ENCODE data around the gene IRF4. TPM values are rescaled to one million over a fixed set of nuclear protein-coding genes. Genes with fewer than 3 reads are reported as not detected.

IRF4 gene
- total and polyA plus RNA-seq, 10 donors: 8.7 to 91.3 (median 46.3) TPM

DNA sequence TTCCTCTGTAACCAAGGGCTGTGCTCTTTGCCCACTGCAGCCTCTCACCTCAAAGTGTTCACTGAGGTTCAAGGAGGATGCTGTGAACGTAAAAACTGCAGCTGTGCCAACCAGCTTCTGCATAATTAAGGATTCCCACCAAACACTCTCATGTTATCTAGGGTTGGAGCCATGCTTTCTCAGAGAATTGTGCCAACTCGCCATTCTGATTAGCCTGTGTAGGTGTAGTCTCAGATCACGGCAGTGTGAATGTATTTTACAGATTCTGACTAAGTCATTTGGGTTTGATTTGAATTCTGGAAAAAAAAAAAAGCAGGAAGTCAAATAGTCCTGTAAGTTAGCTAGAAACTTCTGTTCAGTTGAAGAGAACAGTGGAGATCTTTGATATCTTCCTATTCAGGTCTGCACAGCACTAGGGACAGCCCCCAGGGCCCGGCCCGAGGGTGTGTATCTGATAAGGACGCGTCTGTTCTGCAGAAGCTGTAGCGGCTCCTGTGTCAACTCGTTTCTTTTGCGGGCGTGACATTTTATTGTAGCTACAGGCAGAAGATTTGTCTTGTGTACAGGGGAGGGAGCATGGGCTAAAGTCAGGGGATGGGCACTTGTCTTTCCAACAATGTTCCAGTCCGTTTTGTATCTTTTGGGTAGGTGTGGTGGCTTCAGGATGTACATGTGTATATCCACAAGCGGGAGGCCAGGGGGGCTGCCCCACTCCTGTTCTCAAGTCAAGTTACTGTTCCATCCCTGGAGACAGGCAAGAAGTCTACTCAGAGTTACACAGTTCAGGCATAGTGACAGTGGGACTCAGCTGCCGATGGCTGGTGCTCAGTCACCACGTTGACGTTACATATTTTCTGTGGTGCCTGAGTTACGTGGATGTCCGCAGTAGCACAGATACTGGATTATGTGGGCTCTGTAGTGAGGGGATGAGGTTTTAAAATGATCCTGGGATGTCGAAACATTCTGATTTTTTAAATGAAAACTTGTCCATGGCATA, 12.4 kb downstream of the IRF4 start:
- Histone ChIP-seq H3K4me3 (peak overlapping the region in 1 of 8 donors; percentile 18), H3K27ac (peak overlapping the region in 6 of 8 donors; percentile 21 to 74 (median 40)), H3K9me3 (no peaks in the 10 kb centered on the region), H3K27me3 (replicated peaks in 1 of 7) (no peaks in the 10 kb centered on the region), H3K36me3 (peaks cover 0 to 80% (median 9%) of the 10 kb centered on the region in 6 donors), H3K4me1 (peaks cover 0 to 79% (median 36%) of the 10 kb centered on the region in 6 donors)
- 67 to 76% (median 69%) methylated on average over 19 of the region's 19 CpGs for WGBS, 5 donors
- intact Hi-C loops (cut with DNase I; ENCODE audit: low total_unique reads): no loop called here
- TF ChIP-seq POLR2A (IDR thresholded peaks at IDR 0.05) (no peak), POLR2AphosphoS5 (IDR thresholded peaks at IDR 0.05) (no peak)
- TF ChIP-seq, protein P1, sequence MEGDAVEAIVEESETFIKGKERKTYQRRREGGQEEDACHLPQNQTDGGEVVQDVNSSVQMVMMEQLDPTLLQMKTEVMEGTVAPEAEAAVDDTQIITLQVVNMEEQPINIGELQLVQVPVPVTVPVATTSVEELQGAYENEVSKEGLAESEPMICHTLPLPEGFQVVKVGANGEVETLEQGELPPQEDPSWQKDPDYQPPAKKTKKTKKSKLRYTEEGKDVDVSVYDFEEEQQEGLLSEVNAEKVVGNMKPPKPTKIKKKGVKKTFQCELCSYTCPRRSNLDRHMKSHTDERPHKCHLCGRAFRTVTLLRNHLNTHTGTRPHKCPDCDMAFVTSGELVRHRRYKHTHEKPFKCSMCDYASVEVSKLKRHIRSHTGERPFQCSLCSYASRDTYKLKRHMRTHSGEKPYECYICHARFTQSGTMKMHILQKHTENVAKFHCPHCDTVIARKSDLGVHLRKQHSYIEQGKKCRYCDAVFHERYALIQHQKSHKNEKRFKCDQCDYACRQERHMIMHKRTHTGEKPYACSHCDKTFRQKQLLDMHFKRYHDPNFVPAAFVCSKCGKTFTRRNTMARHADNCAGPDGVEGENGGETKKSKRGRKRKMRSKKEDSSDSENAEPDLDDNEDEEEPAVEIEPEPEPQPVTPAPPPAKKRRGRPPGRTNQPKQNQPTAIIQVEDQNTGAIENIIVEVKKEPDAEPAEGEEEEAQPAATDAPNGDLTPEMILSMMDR (IDR thresholded peaks at IDR 0.05 in 8 of 11, conservative IDR thresholded peaks at IDR 0.05 in 3 of 11): no peak
- DNase-seq: peak; percentile 75

DNA sequence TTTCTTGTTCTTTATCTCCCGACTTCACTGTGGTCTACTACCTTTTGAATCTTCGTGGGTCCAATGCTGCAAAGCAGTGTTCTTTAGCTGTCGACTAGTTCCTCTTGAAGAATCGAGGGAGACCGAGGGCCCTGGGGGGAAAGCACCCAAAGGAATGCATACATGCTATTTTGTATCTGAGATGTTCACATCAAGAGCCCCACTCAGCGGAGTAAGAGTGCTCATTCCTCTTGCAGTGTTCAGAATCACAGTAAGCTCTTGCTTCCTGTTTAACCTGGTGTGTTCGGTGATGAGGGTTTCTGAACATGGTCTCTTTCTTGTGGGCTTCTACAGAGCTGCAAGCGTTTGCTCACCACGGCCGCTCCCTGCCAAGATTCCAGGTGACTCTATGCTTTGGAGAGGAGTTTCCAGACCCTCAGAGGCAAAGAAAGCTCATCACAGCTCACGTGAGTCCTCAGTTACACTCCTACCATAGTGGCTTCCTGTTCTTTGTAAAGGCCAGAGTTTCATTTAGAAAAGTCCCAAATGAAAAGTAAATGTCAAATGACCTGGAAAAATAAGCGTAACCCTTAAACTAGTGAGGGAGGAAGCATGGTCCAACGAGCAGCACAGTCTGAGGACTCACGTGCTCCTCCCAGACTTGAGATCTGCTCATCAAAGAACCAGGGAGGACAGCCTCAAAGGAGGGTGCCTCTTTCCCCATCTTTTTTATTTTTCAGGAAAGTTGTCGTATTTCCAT, 13.3 kb downstream of the IRF4 start:
- peaks cover 0 to 74% (median 28%) of the 10 kb centered on the region in 6 donors for H3K4me1 ChIP-seq
- H3K4me3 ChIP-seq: peak overlapping the region in 1 of 8 donors; percentile 18
- 55 to 77% (median 71%) methylated on average over 15 of the region's 15 CpGs for WGBS, 5 donors
- TF ChIP-seq POLR2A (IDR thresholded peaks at IDR 0.05) (no peak), POLR2AphosphoS5 (IDR thresholded peaks at IDR 0.05) (peak in 1 of 3 donors; percentile 4)
- TF ChIP-seq, protein P1 (IDR thresholded peaks at IDR 0.05 in 8 of 11, conservative IDR thresholded peaks at IDR 0.05 in 3 of 11): no peak
- DNase-seq: no peak
- H3K27me3 ChIP-seq (replicated peaks in 1 of 7): no peaks in the 10 kb centered on the region
- H3K36me3 ChIP-seq: peaks cover 0 to 86% (median 9%) of the 10 kb centered on the region in 6 donors
- intact Hi-C loops (cut with DNase I; ENCODE audit: low total_unique reads): no loop called here
- no peaks in the 10 kb centered on the region for H3K9me3 ChIP-seq
- peak overlapping the region in 7 of 8 donors; percentile 11 to 74 (median 31) for H3K27ac ChIP-seq

DNA sequence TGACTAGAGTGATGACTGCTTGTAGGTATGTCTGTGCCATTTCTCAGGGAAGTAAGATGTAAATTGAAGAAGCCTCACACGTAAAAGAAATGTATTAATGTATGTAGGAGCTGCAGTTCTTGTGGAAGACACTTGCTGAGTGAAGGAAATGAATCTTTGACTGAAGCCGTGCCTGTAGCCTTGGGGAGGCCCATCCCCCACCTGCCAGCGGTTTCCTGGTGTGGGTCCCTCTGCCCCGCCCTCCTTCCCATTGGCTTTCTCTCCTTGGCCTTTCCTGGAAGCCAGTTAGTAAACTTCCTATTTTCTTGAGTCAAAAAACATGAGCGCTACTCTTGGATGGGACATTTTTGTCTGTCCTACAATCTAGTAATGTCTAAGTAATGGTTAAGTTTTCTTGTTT, 16.6 kb downstream of the IRF4 start:
- Histone ChIP-seq H3K27me3 (replicated peaks in 1 of 7) (no peaks in the 10 kb centered on the region), H3K36me3 (peaks cover 0 to 87% (median 4%) of the 10 kb centered on the region in 6 donors), H3K4me3 (no peak overlapping the region), H3K4me1 (peaks cover 0 to 43% (median 19%) of the 10 kb centered on the region in 6 donors), H3K9me3 (no peaks in the 10 kb centered on the region), H3K27ac (peak overlapping the region in 1 of 8 donors; percentile 47)
- DNase-seq: no peak
- WGBS, 5 donors: 41 to 58% (median 44%) methylated on average over 5 of the region's 5 CpGs
- intact Hi-C loops (cut with DNase I; ENCODE audit: low total_unique reads): no loop called here
- TF ChIP-seq POLR2AphosphoS5 (IDR thresholded peaks at IDR 0.05): no peak
- TF ChIP-seq, protein P1 (IDR thresholded peaks at IDR 0.05 in 8 of 11, conservative IDR thresholded peaks at IDR 0.05 in 3 of 11): no peak
- TF ChIP-seq POLR2A (IDR thresholded peaks at IDR 0.05): no peak
